Neuronal stem cell (in vitro differentiated cells): ENCODE data around the gene COL6A3.

Source experiments
- DNase-seq: peaks from one replicate; pipeline ENCODE4 v3.0.0-alpha.2; 2013; ENCODE audit warnings: low spot score
- H2AFZ ChIP-seq: one replicate; pipeline ENCODE4 v1.6.1; 2013; ENCODE audit warnings: mild to moderate bottlenecking, low read length, inconsistent platforms
- H2AK5ac ChIP-seq: 2 replicates; pipeline ENCODE4 v1.6.1; 2013; ENCODE audit warnings: low read depth, mild to moderate bottlenecking, inconsistent platforms, low read length, moderate library complexity, mixed read lengths
- H2BK120ac ChIP-seq: 2 replicates; pipeline ENCODE4 v1.6.1; 2013; ENCODE audit warnings: low read depth, mild to moderate bottlenecking, inconsistent platforms, low read length, moderate library complexity, mixed read lengths
- H2BK12ac ChIP-seq: one replicate; pipeline ENCODE4 v1.6.1; 2013; ENCODE audit warnings: low read length, inconsistent platforms
- H2BK15ac ChIP-seq: 2 replicates; pipeline ENCODE4 v1.6.1; 2013; ENCODE audit warnings: mild to moderate bottlenecking, low read length, inconsistent platforms, mixed read lengths
- H2BK5ac ChIP-seq: one replicate; pipeline ENCODE4 v1.6.1; 2013; ENCODE audit warnings: inconsistent platforms, mild to moderate bottlenecking, low read length, moderate library complexity
- H3K14ac ChIP-seq: one replicate; pipeline ENCODE4 v1.6.1; 2013; ENCODE audit warnings: low read length, inconsistent platforms
- H3K18ac ChIP-seq: 2 replicates; pipeline ENCODE4 v1.6.1; 2013; ENCODE audit warnings: low read length, inconsistent platforms
- H3K23ac ChIP-seq: 2 replicates; pipeline ENCODE4 v1.6.1; 2013; ENCODE audit warnings: low read depth, mild to moderate bottlenecking, mixed read lengths, low read length, inconsistent platforms; ENCODE audit not compliant: poor library complexity
- H3K27ac ChIP-seq: replicated peaks from 3 replicates; pipeline ENCODE4 v1.5.1; 2013; ENCODE audit warnings: low read length, inconsistent platforms
- H3K27me3 ChIP-seq, 3 experiments: 2 replicates each; pipeline ENCODE4 v1.6.1; 2013; ENCODE audit warnings: low read length in 3 of 3, mild to moderate bottlenecking in 2 of 3, inconsistent platforms in 1 of 3, low read depth in 1 of 3, mixed read lengths in 1 of 3, moderate library complexity in 1 of 3; ENCODE audit not compliant: control insufficient read depth in 3 of 3, insufficient read depth in 3 of 3
- H3K36me3 ChIP-seq, 2 donors: replicated peaks in 1 of 2; 2 replicates each; pipeline ENCODE4 v1.6.1; 2013; ENCODE audit warnings: low read length in 2 of 2; ENCODE audit not compliant: control insufficient read depth in 2 of 2, insufficient read depth in 2 of 2
- H3K4ac ChIP-seq: 2 replicates; pipeline ENCODE4 v1.6.1; 2013; ENCODE audit warnings: inconsistent platforms, mild to moderate bottlenecking, low read length, moderate library complexity
- H3K4me1 ChIP-seq, 2 donors: 1 replicate in 1 of 2; 2 replicates in 1 of 2; pipeline ENCODE4 v1.6.1; 2013; ENCODE audit warnings: low read length in 2 of 2, low read depth in 1 of 2; ENCODE audit not compliant: control insufficient read depth in 2 of 2, insufficient read depth in 1 of 2
- H3K4me2 ChIP-seq: one replicate; pipeline ENCODE4 v1.6.1; 2013; ENCODE audit warnings: mild to moderate bottlenecking, low read length, inconsistent platforms; ENCODE audit not compliant: insufficient read depth, poor library complexity, severe bottlenecking
- H3K4me3 ChIP-seq, 2 donors: 2 replicates each; pipeline ENCODE4 v1.5.1; 2013; ENCODE audit warnings: low read length in 2 of 2, mild to moderate bottlenecking in 2 of 2, inconsistent platforms in 1 of 2, moderate library complexity in 1 of 2
- H3K79me1 ChIP-seq: one replicate; pipeline ENCODE4 v1.6.1; 2013; ENCODE audit warnings: low read depth, mild to moderate bottlenecking, inconsistent platforms, low read length, moderate library complexity
- H3K9ac ChIP-seq: one replicate; pipeline ENCODE4 v1.6.1; 2013; ENCODE audit warnings: mild to moderate bottlenecking, low read depth, low read length, inconsistent platforms; ENCODE audit not compliant: poor library complexity
- H3K9me3 ChIP-seq, 2 donors: replicated peaks in 1 of 2; 2 replicates each; pipeline versions ENCODE3 to v1.6.1; 2013; ENCODE audit warnings: low read length in 2 of 2, mild to moderate bottlenecking in 2 of 2, inconsistent platforms in 1 of 2, low read depth in 1 of 2, mixed read lengths in 1 of 2, moderate library complexity in 1 of 2; ENCODE audit not compliant: control insufficient read depth in 2 of 2, insufficient read depth in 1 of 2
- H4K8ac ChIP-seq: one replicate; pipeline ENCODE4 v1.6.1; 2013; ENCODE audit warnings: low read depth, mild to moderate bottlenecking, inconsistent platforms, low read length, moderate library complexity
- H4K91ac ChIP-seq: one replicate; pipeline ENCODE4 v1.6.1; 2013; ENCODE audit warnings: low read length, low read depth, mild to moderate bottlenecking, inconsistent platforms; ENCODE audit not compliant: poor library complexity
- WGBS, 2 donors: extraction: QIAGEN DNeasy Blood & Tissue Kit; methylation state at CpG; one replicate each; pipeline ENCODE4 v1.1.7; 2013; ENCODE audit warnings: missing lambda C conversion rate in 2 of 2, mixed read lengths in 1 of 2; ENCODE audit not compliant: insufficient read length in 2 of 2, insufficient replicate concordance in 1 of 2; ENCODE audit errors: extremely low coverage in 2 of 2; 5-methylcytosine and 5-hydroxymethylcytosine counted together

COL6A3 gene

GRCh38 chr2:237361194-237362004 lies 52.6 kb downstream of the COL6A3 start:
- Histone ChIP-seq H3K4me3 (no peak overlapping the region), H2BK120ac (no peak overlapping the region), H3K4me1 (peaks cover 0 to 11% of the 10 kb centered on the region in 2 donors), H3K4me2 (no peak overlapping the region), H2BK15ac (no peak overlapping the region), H3K9ac (no peak overlapping the region), H2BK12ac (no peak overlapping the region), H3K4ac (no peak overlapping the region), H3K36me3 (no peaks in the 10 kb centered on the region), H3K14ac (no peak overlapping the region), H2BK5ac (no peak overlapping the region), H2AK5ac (no peak overlapping the region), H3K27me3 (no peaks in the 10 kb centered on the region), H3K23ac (no peak overlapping the region), H3K9me3 (peaks cover 0 to 2% of the 10 kb centered on the region in 2 donors), H2AFZ (no peak overlapping the region), H3K27ac (no peak overlapping the region), H4K8ac (no peak overlapping the region), H4K91ac (no peak overlapping the region), H3K79me1 (no peaks in the 10 kb centered on the region), H3K18ac (no peak overlapping the region)
- no peak for DNase-seq
- WGBS, 2 donors: no CpG with 5 or more reads among the region's 22 CpGs

GRCh38 chr2:237359894-237360780 lies 53.8 kb downstream of the COL6A3 start:
- Histone ChIP-seq H3K23ac (no peak overlapping the region), H4K8ac (no peak overlapping the region), H3K18ac (peak overlapping the region; percentile 88), H3K9ac (no peak overlapping the region), H2BK5ac (no peak overlapping the region), H2BK15ac (peak overlapping the region; percentile 50), H4K91ac (peak overlapping the region; percentile 13), H2BK120ac (peak overlapping the region; percentile 62), H3K4me3 (no peak overlapping the region), H3K36me3 (no peaks in the 10 kb centered on the region), H2BK12ac (peak overlapping the region; percentile 49), H3K4me1 (peaks cover 0 to 11% of the 10 kb centered on the region in 2 donors), H3K27me3 (no peaks in the 10 kb centered on the region), H3K4ac (no peak overlapping the region), H2AFZ (peak overlapping the region; percentile 17), H3K27ac (no peak overlapping the region), H2AK5ac (peak overlapping the region; percentile 4), H3K14ac (peak overlapping the region; percentile 11), H3K79me1 (no peaks in the 10 kb centered on the region), H3K9me3 (peaks cover 0 to 2% of the 10 kb centered on the region in 2 donors), H3K4me2 (no peak overlapping the region)
- DNase-seq: no peak
- WGBS, 2 donors: no CpG with 5 or more reads among the region's 23 CpGs

GRCh38 chr2:237359518-237359840 lies 54.5 kb downstream of the COL6A3 start:
- Histone ChIP-seq H3K27ac (no peak overlapping the region), H3K4me2 (no peak overlapping the region), H3K79me1 (no peaks in the 10 kb centered on the region), H4K91ac (no peak overlapping the region), H2BK12ac (no peak overlapping the region), H3K23ac (no peak overlapping the region), H3K4me3 (no peak overlapping the region), H2AFZ (no peak overlapping the region), H3K18ac (peak overlapping the region; percentile 88), H3K14ac (no peak overlapping the region), H3K36me3 (no peaks in the 10 kb centered on the region), H3K9ac (no peak overlapping the region), H3K27me3 (no peaks in the 10 kb centered on the region), H3K4ac (no peak overlapping the region), H2BK15ac (peak overlapping the region; percentile 50), H2AK5ac (no peak overlapping the region), H4K8ac (no peak overlapping the region), H2BK5ac (no peak overlapping the region), H3K9me3 (no peaks in the 10 kb centered on the region), H3K4me1 (peaks cover 0 to 11% of the 10 kb centered on the region in 2 donors), H2BK120ac (no peak overlapping the region)
- WGBS, 2 donors: no CpG with 5 or more reads among the region's 8 CpGs
- DNase-seq: no peak
